BJ (cell line): ENCODE results near the gene KLK5. TPM values are rescaled to one million over a fixed set of nuclear protein-coding genes. Genes with fewer than 3 reads are reported as not detected.

Source experiments
- CTCF ChIA-PET: fragments of 350-600 bp; formaldehyde crosslinking; extraction: SDS; loops from one replicate; lab custom pipeline; 2021; ENCODE audit warnings: antibody characterized with exemption, inconsistent platforms; lab: Yijun Ruan, JAX
- POLR2A ChIA-PET: fragments of 300-600 bp; sonication (Branson Sonifier 250); formaldehyde crosslinking; extraction: SDS; loops from one replicate; lab custom pipeline; 2021; ENCODE audit warnings: antibody characterized with exemption; lab: Charles Lee
- DNase-seq: peaks from one replicate; pipeline ENCODE4 v3.0.0-alpha.2; 2011; ENCODE audit warnings: low read depth
- H3K27me3 ChIP-seq: 2 replicates; pipeline ENCODE4 v1.6.0; 2011; ENCODE audit warnings: low read length; ENCODE audit not compliant: control insufficient read depth, insufficient read depth
- H3K36me3 ChIP-seq: 2 replicates; pipeline ENCODE4 v1.5.1; 2011; ENCODE audit warnings: low read length; ENCODE audit not compliant: control insufficient read depth, insufficient read depth
- H3K4me3 ChIP-seq: 2 replicates; pipeline ENCODE4 v1.5.1; 2011; ENCODE audit warnings: low read depth, mild to moderate bottlenecking, control low read depth, low read length
- polyA plus RNA-seq: library from polyadenylated mRNA; depleted of rRNA; stranded (reverse); fragments of >200 nt; gene quantifications from 2 replicates; pipeline ENCODE4 v1.2.3, GENCODE V29; 2011
- TF ChIP-seq, protein P1 (sequence below): IDR thresholded peaks from 2 replicates; pipeline ENCODE4 v1.5.1; 2011; ENCODE audit warnings: low read depth, mild to moderate bottlenecking, control low read depth, inconsistent platforms, low read length, moderate library complexity; ENCODE audit not compliant: insufficient read depth

The KLK5 gene
- polyA plus RNA-seq, 1 experiment = not detected

DNA sequence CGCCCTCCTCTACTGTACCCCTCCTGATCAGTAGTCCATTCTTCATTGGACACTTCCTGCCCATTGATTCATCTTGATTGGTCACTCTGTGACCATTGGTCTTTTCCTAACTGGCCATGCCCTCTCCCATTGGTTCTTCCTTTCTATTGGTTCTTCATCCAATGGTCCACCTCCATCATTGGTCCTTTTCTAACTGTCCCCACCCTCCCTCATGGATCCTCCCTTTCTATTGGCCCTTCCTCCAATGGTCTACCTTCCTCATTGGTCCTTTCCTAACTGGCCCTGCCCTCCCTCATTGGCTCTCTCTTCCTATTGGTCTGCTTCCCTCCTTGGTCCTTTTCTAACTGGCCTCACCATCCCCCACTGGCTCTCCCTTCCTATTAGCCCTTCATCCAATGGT is 9.4 kb upstream of the KLK5 start:
- H3K27me3 ChIP-seq = no peaks in the 10 kb centered on the region
- TF ChIP-seq, protein P1, sequence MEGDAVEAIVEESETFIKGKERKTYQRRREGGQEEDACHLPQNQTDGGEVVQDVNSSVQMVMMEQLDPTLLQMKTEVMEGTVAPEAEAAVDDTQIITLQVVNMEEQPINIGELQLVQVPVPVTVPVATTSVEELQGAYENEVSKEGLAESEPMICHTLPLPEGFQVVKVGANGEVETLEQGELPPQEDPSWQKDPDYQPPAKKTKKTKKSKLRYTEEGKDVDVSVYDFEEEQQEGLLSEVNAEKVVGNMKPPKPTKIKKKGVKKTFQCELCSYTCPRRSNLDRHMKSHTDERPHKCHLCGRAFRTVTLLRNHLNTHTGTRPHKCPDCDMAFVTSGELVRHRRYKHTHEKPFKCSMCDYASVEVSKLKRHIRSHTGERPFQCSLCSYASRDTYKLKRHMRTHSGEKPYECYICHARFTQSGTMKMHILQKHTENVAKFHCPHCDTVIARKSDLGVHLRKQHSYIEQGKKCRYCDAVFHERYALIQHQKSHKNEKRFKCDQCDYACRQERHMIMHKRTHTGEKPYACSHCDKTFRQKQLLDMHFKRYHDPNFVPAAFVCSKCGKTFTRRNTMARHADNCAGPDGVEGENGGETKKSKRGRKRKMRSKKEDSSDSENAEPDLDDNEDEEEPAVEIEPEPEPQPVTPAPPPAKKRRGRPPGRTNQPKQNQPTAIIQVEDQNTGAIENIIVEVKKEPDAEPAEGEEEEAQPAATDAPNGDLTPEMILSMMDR = no peak
- no peak for DNase-seq
- ChIA-PET CTCF (no interaction called here), POLR2A (no interaction called here)
- H3K4me3 ChIP-seq = no peak overlapping the region
- no peaks in the 10 kb centered on the region for H3K36me3 ChIP-seq

DNA sequence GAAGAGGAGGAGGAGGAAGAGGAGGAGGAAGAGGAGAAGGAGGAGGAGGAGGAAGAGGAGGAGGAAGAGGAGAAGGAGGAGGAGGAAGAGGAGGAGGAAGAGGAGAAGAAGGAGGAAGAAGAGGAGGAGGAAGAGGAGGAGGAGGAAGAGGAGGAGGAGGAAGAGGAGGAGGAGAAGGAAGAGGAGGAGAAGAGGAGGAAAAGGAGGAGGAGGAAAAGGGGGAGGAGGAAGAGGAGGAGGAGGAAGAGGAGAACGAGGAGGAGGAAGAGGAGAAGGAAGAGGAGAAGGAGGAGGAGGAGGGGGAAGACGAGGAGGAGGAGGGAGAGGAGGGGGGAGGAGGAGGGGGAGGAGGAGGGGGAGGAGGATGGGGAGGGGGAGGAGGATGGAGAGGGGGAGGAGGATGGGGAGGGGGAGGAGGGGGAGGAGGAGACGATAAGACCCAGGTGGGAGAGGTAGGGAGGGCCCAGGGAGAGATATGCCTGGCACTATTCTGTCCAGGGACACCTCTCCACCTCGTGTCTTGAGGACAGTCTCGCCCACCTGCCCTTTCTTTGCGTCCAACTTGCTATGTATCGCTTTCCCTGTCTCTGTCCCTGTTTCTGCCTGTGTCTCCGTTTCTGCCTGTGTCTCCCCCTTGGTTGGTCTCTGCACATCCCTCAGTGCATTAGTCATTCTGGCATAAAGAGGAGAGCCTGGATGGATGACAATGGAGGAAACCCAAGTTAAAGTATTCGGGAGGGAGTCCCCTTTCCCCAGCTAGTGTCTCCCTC is 7.1 kb upstream of the KLK5 start:
- TF ChIP-seq, protein P1 = no peak
- DNase-seq = no peak
- Histone ChIP-seq H3K27me3 (no peaks in the 10 kb centered on the region), H3K36me3 (no peaks in the 10 kb centered on the region), H3K4me3 (no peak overlapping the region)
- POLR2A ChIA-PET = no interaction called here
- CTCF ChIA-PET = no interaction called here

DNA sequence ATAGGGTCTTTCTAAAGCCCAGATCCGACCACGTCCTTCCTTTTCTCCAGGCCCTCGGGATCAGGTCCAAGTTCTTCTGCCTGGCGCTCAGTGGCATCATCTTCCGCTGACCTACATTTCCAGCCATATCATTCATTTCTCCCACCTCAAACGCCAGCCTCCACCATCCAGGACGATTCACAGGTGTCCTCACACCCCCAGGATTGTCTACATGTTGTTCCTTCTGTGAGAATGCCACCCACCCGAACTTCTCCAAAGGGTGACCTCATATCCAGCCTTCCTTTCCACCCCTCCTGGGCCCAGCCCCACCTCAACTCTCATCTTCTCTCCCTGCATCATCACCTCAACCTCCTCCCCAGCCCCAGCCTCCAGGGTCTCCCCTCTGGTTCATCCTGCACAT is 4.7 kb upstream of the KLK5 start:
- H3K27me3 ChIP-seq = no peaks in the 10 kb centered on the region
- TF ChIP-seq, protein P1 = no peak
- no peak for DNase-seq
- ChIA-PET CTCF (no interaction called here), POLR2A (no interaction called here)
- H3K4me3 ChIP-seq = no peak overlapping the region
- no peaks in the 10 kb centered on the region for H3K36me3 ChIP-seq

DNA sequence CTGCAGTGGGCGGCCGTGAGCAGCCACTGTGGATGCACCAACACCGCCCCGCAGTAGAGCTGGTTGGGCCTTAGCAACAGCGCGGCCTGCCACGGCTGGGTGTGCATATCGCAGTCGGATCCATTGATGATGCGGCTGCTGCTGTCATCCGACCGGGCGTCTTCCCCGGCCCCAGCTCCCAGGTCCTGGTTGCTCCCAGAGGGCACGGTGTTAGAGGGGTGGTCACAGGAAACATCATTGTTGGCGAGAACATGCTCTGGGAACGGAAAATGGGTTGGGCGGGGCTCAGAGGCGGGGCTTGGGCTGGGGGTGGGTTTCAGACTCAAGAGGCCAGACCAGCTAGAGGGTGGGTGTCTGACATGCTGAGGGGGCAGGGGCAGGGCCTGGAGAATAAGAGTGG is 3.0 kb downstream of the KLK5 start:
- no peaks in the 10 kb centered on the region for H3K27me3 ChIP-seq
- TF ChIP-seq, protein P1 = no peak
- DNase-seq = no peak
- H3K4me3 ChIP-seq = no peak overlapping the region
- no peaks in the 10 kb centered on the region for H3K36me3 ChIP-seq
- POLR2A ChIA-PET = no interaction called here
- CTCF ChIA-PET = no interaction called here

DNA sequence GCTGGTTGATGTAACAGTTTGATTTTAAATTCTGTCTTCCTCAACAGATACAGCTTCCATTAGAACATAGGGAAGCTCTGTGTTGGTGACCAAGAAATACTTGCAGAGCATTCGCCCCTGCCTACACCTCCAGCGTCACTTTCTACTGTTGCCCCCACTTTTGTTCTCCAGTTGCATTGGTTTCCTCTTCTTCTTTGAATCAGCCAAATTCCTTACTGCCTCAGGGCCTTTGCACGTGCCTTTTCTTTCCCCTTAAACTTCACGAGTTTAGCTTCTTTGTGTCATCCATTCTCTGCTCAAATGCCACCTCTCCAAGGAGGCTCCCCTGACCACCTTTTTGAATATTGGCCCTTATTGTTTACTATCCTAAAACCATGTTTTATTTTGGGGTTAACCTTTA is 5.7 kb downstream of the KLK5 start:
- no peak overlapping the region for H3K4me3 ChIP-seq
- H3K36me3 ChIP-seq = no peaks in the 10 kb centered on the region
- ChIA-PET POLR2A (no interaction called here), CTCF (no interaction called here)
- TF ChIP-seq, protein P1 = no peak
- DNase-seq = no peak
- H3K27me3 ChIP-seq = no peaks in the 10 kb centered on the region
